Coronary artery (tissue), 2 donors: ENCODE results near the gene TIAM2.
"Not testable (repeated sequence)": the region's sequence is repeated elsewhere in the genome, so short reads cannot be mapped to it uniquely, and the experiment has no call there.

Experiments used
- DNase-seq: peaks from one replicate; pipeline ENCODE4 v3.0.0-alpha.2; 2017; ENCODE audit warnings: low spot score
- H3K27ac ChIP-seq, 2 donors: fragments of 200-600 bp; sonication (generic); one replicate each; pipeline ENCODE4 v1.5.1; 2016 to 2019
- H3K4me3 ChIP-seq: fragments of 200-600 bp; sonication (generic); 2 replicates; pipeline ENCODE4 v1.5.1; 2016; ENCODE audit warnings: mild to moderate bottlenecking, moderate library complexity
- TF ChIP-seq, protein P1 (sequence below): fragments of 200-600 bp; sonication (generic); IDR thresholded peaks from one replicate; pipeline ENCODE4 v1.5.1; 2019; ENCODE audit warnings: antibody characterized with exemption

The TIAM2 gene

DNA sequence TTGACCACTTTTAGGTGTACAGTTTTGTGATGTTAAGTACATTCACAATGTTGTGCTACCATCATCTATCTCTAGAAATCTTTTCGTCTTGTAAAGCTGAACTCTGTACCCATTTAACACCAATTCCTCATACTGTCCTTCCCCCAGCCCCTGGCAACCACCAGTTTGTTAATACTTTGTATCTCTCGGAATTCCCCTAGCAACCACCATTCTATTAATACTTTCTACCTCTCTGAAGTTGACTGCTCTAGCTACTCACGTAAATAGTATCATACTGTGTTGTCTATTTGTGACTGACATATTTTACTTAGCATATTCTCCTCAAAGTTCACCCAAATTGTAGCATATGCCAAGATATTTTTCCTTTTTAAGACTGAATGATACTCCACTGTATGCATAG lies 186.4 kb downstream of the TIAM2 start:
- TF ChIP-seq, protein P1, sequence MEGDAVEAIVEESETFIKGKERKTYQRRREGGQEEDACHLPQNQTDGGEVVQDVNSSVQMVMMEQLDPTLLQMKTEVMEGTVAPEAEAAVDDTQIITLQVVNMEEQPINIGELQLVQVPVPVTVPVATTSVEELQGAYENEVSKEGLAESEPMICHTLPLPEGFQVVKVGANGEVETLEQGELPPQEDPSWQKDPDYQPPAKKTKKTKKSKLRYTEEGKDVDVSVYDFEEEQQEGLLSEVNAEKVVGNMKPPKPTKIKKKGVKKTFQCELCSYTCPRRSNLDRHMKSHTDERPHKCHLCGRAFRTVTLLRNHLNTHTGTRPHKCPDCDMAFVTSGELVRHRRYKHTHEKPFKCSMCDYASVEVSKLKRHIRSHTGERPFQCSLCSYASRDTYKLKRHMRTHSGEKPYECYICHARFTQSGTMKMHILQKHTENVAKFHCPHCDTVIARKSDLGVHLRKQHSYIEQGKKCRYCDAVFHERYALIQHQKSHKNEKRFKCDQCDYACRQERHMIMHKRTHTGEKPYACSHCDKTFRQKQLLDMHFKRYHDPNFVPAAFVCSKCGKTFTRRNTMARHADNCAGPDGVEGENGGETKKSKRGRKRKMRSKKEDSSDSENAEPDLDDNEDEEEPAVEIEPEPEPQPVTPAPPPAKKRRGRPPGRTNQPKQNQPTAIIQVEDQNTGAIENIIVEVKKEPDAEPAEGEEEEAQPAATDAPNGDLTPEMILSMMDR = no peak
- H3K27ac ChIP-seq = no peak overlapping the region
- no peak for DNase-seq
- H3K4me3 ChIP-seq = no peak overlapping the region

DNA sequence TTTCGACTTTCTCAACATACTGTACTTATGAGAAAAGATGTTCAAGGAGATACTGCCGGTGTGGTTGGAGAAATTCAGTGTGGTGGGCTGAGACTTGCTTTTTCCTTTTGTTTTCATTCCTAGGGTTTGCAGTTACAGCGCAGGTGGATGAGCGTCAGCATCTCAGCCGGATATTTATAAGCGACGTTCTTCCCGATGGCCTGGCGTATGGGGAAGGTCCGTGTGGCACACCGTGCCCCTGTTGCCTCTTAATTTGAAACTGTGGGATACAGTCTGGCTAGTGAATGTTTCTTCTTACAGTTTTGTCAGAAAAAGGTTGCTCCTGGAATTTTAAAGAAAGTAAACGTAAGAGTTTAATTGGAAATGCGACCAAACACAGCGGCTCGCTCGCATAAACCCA lies 187.0 kb downstream of the TIAM2 start:
- no peak overlapping the region for H3K27ac ChIP-seq
- DNase-seq = no peak
- H3K4me3 ChIP-seq = no peak overlapping the region
- TF ChIP-seq, protein P1 = no peak

DNA sequence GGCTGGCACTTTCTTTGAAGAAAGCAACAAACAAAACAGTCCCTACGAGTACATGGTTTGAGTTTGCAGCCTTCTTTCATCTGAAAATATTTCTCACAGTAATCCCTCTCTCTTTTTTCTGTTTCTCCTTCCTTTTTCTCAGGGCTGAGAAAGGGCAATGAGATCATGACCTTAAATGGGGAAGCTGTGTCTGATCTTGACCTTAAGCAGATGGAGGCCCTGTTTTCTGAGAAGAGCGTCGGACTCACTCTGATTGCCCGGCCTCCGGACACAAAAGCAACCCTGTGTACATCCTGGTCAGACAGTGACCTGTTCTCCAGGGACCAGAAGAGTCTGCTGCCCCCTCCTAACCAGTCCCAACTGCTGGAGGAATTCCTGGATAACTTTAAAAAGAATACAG lies 188.0 kb downstream of the TIAM2 start:
- TF ChIP-seq, protein P1 = no peak
- DNase-seq = no peak
- Histone ChIP-seq H3K4me3 (no peak overlapping the region), H3K27ac (no peak overlapping the region)

DNA sequence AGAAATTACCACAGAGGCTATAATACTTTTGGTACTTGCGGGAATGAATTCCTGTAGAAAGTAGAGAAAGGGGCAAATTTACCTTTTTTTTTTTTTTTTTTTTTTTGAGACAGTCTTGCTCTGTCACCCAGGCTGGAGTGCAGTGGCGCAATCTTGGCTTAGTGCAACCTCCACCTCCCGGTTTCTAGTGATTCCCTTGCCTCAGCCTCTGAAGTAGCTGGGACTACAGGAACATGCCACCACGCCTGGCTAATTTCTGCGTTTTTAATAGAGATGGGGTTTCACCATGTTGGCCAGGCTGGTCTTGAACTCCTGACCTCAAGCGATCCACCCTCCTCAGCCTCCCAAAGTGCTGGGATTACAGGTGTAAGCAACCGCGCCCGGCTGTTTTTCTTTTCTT lies 189.9 kb downstream of the TIAM2 start:
- H3K27ac ChIP-seq, H3K4me3 ChIP-seq, DNase-seq: not testable (repeated sequence)

DNA sequence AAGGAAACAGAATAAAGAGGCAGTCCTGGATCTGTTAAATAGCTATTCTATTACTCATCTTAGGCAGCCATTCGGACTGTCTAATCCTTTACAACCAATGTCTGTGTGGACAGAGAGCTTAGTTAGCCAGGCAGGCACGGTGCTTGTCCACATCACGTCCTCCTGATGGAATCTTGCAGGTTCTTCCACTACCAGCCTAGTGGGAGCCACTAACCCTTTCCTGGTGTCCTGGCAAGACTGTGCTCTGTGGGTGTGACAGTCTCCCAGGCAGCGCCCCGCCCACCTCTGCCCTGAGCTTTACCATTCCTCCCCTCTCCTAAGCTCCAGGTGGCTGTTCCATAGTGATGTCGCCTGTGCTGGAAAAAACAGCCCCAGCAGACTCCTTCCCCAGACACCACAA lies 190.4 kb downstream of the TIAM2 start:
- H3K4me3 ChIP-seq = no peak overlapping the region
- H3K27ac ChIP-seq = no peak overlapping the region
- TF ChIP-seq, protein P1 = no peak
- DNase-seq = no peak

- no peak for DNase-seq
- Histone ChIP-seq H3K27ac (peak overlapping the region in 1 of 2 donors; percentile 5), H3K4me3 (no peak overlapping the region)
- TF ChIP-seq, protein P1 = no peak
These were observed 191.0 kb downstream of the TIAM2 start for GRCh38 chr6:155186052-155186658.

- TF ChIP-seq, protein P1 = no peak
These were observed 192.0 kb downstream of the TIAM2 start for GRCh38 chr6:155187106-155187505.

More at GRCh38 chr6:155187106-155187505, 192.0 kb downstream of the TIAM2 start:
- no peak for DNase-seq
- Histone ChIP-seq H3K4me3 (no peak overlapping the region), H3K27ac (no peak overlapping the region)
